NCI-H1092 treated with DMSO at 0.1 percent for 48 hours (cell line): ENCODE data around the gene IBA57.

Experiments used
- DNase-seq: peaks from one replicate; lab custom pipeline; 2025; lab: John Stamatoyannopoulos, UW

IBA57 gene

DNA sequence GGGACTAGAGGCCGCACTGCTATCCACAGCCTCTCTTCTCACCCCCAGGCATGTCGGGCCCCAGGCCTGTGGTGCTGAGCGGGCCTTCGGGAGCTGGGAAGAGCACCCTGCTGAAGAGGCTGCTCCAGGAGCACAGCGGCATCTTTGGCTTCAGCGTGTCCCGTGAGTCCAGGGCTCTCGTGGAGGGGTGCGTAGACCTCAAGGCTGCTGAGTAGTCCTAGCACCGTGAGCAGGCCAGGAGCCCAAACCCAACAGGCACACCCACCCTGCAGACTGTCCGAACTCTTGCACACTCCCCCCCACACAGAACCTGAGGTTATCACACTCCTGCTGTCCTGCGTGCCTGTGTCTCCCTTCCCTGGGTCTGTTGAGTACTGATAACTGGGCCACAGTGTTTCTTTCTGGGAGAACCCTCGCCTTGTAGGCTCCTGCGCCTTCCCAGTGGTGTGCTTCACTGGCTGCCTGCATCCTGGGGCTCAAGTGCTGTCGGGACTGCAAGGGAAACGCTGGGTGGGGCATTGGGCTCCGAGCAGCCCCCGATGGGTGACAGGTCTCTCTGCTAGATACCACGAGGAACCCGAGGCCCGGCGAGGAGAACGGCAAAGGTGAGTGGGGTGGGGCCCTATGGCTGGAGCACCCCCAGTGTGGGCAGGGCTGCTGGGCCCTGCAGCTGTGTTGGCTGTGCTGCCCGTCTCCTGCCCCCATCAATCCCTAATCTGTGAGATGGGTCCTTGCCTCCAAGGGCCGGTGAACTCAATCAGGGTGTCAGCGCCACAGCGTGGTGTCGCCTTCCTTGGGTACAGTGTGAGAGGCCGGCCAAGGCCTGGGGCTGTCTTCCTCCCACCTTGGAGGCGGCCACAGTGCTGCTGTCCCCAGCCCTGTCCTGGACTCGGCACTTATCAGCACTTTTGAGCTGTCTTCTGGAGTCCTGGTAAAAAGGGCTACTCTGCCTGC lies 19.9 kb upstream of the IBA57 start:
- no peak for DNase-seq

GRCh38 chr1:228146417-228147150 lies 19.0 kb upstream of the IBA57 start:
- no peak for DNase-seq

DNA sequence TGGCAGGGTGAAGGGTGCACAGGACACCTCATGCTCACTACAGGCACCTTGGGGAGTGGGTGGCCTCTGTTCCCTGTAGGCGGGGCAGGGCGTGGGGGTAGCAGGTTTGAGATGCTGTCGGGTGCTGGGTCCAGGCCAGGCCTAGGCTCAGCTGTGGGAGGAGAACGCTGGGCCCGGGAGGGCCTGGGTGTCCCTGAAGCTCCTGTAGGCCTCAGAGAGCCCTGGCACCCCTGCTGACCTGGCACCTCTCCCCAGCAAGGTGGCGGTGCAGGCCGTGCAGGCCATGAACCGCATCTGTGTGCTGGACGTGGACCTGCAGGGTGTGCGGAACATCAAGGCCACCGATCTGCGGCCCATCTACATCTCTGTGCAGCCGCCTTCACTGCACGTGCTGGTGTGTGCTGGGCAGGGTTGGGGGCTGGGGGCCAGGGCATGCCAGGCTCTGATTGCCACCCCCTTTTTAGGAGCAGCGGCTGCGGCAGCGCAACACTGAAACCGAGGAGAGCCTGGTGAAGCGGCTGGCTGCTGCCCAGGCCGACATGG lies 18.4 kb upstream of the IBA57 start:
- DNase-seq: no peak

- no peak for DNase-seq
These were observed 17.8 kb upstream of the IBA57 start for GRCh38 chr1:228147768-228148167.

- no peak for DNase-seq
These were observed 17.3 kb upstream of the IBA57 start for GRCh38 chr1:228148196-228148861.

DNA sequence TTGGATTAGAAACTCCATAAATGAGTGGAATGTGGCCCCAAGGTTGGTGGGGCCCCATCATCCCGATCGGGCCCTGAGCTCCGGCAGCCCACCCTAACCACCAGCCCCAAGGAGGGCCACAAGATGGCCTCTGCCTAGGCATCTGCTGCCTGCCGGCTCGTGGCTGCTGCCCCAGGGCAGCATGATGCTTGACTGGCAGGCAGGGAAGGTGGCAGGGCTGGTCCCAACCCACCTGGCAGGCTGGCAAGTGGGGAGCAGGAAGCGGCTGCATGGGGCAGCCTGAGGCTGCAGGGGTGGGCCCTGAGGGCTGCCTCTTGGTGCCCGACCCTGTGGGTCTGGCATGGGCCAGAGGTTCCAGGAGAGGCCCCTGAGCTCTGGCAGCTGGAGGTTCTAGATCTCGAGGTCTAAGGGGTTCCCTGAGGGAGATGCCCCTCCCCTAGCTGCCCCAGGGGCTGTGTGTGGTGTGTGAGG lies 16.6 kb upstream of the IBA57 start:
- DNase-seq: no peak

GRCh38 chr1:228149406-228150119 lies 16.0 kb upstream of the IBA57 start, which contains the start of gene GJC2:
Gene GJC2 (plus strand): TSS chr1:228149930. CDS start chr1:228157759, 7,829 bp downstream.
- DNase-seq: no peak

GRCh38 chr1:228150120-228150460 lies 15.5 kb upstream of the IBA57 start:
- DNase-seq: no peak

- DNase-seq: no peak
These were observed 15.0 kb upstream of the IBA57 start for GRCh38 chr1:228150461-228151179.

DNA sequence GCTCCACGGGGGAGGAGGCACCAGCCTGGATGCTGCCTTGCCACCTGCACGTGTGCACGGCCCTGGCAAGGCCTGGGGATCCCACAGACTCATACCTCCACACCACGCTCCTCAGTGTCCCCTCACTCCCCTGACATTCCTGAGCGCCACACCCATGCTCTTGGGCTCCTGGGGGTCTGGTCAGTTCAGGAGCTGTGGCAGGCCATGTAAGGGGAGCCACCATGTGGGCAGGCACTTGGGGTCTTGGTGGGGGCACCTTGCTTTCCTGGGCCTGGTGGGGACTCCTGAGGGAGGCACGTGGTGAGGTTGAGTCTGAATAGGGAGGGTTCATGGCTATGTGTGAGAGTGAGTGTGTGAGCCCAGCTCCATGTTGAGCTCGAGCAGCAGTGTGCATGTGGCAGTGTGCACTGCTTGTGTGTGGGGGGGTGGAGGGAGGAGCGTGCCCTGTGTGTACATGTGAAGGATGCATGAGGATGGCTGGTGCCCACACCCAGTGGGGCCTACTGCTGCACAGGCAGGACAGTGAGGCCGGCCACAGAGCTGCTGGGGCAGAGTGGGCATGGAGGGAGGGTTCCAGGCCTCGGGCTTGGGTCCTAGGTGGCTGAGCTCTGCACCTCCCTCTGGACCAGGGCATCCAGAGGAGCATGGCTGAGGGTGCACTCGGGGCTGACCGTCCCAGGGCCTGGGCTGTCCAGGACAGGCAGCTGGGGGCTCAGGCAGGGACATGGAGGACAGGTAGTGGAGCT lies 14.3 kb upstream of the IBA57 start:
- DNase-seq: no peak

DNA sequence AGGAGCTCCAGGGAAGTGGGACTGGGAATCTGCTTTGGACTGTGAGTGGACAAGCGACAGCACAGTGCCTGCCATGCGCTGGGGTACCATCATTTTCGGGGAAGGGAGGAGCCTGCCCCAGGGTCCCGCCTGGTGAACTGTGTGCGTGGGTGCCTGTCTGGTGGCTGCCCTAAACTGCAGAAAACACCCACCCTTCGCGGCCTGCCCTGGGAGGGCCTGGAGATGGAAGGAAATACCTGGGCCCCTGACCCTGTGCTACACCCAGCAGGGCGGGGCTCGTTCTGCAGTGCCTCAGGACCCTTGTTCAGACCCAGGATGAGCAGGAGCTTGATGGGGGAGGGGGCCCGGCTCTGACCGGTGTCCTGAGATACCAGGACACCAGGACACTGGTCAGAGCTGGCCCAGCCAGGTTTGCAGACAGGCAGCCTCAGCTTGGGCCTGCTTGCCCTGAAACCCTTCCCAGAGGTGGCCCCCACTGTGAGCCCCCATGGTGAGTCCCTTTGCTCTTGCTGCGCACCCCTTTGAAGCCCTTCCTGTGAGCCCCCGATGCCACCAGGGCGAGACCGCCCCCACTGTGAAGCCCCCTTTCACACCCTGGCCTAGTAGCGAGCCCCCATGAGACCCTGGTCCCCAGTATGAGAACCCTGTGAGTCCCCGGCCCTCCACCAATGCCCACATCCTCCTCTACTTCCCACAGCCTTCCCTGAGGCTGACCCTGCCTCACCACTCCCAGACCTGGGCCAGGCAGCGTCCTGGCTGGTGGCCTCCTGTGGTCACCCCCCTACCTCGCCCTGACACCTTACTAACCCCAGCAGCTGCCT lies 13.3 kb upstream of the IBA57 start:
- no peak for DNase-seq

GRCh38 chr1:228152918-228153258 lies 12.7 kb upstream of the IBA57 start:
- no peak for DNase-seq

- no peak for DNase-seq
These were observed 11.5 kb upstream of the IBA57 start for GRCh38 chr1:228154021-228154669.

DNA sequence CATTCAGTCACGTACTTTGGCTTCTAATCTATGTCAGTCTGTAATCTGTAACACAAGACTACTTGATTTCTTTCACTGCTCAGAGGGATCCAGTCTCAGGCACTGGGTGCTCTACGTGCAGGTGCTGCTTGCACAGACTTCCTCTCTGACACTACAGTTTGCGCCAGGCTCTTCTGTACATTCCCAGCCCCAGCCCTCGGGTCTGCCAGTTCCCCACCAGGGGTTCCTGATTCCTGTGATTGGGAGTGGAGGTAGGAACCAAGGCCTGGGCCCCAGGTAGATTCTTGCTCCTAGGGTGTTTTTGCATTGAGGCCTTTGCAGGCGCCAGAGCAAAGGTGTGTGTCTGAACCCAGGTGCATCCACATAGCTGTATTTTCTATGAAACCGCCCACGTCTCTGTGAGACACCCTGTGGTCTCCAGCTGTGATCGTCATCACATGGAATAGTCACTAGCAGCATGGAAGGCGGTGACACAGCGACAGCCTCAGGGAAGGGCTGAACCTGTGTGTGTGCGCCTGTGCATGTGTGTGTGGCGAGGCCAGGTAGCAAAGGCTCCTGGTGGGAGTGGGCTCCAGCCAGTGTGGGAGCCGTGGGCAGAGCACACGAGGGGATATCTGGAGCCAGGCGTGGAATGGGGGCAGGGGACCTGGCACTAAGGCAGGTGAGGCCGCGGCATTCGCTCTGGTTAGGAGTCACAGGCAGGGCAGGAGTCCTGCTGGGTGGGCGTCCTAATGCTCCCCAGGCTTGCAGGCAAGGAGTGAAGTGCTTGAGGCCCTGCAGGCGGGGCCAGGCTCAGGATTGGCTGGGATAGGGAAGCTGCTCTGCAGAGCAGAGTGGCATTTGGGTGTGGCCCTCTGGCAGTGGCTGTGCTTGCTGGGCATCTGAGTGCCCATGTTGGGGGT lies 10.7 kb upstream of the IBA57 start:
- no peak for DNase-seq

GRCh38 chr1:228155596-228156514 lies 9.7 kb upstream of the IBA57 start:
- no peak for DNase-seq

DNA sequence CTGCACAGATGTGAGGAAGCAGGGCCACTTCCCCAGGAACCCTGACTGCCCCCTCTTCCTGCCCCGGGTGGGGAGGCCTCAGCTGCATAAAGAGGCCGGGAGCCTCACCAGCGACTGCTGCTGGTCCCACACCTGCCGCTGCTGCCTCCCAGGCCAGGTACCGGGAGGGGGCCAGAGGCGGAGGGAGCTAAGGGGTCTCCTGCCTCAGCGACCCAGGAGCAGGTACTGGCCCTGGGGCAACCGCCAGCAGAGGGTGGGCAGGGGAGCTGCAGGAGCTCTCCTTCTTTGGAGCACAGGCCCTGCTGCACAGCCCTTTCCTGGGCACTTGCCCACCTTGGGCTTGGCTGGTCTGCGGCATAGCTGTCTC lies 9.1 kb upstream of the IBA57 start:
- DNase-seq: no peak
